ENCODE measurements around the gene OR8U1. TPM values are rescaled to one million over a fixed set of nuclear protein-coding genes. Genes with fewer than 3 reads are reported as not detected.
"Not testable (repeated sequence)": the region's sequence is repeated elsewhere in the genome, so short reads cannot be mapped to it uniquely, and the experiment has no call there.

OR8U1 gene
- total RNA-seq (2014; rRNA removed; shearing (Covaris generic)), result not detected in 2 replicates

DNA sequence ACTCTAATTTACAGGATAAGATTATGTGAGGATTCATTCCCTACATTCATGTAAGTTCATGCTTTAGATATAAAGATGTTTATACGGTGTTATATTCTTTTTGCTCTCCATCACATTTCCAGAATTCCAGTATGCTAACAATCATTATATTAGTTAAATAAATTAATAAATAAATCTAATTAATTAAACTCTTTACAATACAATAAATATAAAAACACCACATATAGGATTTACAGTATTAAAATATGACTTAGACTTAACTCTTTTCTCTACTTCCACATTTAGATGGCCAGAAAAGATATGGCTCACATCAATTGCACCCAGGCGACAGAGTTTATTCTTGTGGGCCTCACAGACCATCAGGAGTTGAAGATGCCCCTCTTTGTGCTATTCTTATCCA lies at the start of gene OR8U1:
TSS of gene OR8U1 (plus strand) at position 301 of the 400 bp plus-strand sequence. CDS start at position 301, 0 bp downstream.
- no peak for DNase-seq (ENCODE audit: low read depth)

DNA sequence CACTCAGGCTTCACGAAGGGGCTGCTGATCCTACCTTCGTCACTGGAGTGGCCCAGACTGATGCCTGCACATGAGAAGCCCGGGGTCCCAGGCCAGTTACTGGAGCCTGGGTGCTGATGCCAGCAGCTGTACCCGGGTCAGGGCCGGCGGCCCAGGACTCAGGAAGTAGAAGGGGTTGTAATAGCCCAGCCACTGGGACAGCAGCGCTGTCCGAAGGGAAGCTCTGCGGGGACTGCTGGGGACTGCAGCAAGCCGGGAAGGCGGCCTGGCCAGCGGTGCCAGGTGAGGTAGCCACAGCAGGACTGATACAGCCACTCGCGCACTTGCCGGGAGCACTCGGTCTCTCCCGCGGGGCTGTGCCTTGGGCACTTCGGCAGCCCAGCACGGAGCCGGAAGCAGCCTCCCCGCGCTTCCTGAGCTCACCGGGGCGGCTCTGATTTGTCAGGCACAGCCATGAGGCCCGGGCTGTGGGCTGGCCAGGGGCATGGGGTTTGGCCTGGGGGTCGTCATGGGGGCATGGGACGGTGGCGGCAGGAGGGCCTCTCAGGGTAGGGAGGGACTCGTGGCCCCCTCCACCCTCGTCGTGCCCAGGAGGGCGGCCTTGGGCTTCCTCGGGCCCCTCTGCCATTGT lies 43.4 kb upstream of the OR8U1 start:
- DNase-seq (ENCODE audit: low read depth), result no peak

DNA sequence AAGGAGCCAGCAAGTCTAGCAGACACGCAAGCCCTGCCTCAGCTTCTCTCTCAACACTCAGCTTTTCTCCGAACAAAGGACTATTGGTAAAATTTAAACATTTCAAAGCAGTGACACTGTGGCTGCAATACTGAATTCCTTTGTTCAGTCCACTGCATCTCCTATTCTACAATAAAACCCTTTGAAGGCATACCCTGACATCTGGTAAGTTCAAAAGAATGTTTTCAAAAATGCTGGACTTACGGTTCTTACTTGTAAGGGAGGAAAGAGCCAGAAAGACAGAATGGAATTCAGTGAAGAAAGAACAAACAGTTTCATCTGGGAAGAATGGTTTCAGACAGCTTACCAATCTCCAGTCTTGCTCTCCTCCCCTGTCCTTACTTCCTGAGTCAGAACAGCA lies 42.3 kb upstream of the OR8U1 start:
- no peak for DNase-seq (ENCODE audit: low read depth)

GRCh38 chr11:56340289-56340688 lies 35.1 kb upstream of the OR8U1 start:
- DNase-seq (ENCODE audit: low read depth), result no peak

GRCh38 chr11:56345739-56346138 lies 29.7 kb upstream of the OR8U1 start, which contains the start of gene OR8K1:
Gene OR8K1, plus strand, starts transcription at chr11:56346039. Its CDS starts 0 bp downstream, at chr11:56346039.
- no peak for DNase-seq (ENCODE audit: low read depth)

DNA sequence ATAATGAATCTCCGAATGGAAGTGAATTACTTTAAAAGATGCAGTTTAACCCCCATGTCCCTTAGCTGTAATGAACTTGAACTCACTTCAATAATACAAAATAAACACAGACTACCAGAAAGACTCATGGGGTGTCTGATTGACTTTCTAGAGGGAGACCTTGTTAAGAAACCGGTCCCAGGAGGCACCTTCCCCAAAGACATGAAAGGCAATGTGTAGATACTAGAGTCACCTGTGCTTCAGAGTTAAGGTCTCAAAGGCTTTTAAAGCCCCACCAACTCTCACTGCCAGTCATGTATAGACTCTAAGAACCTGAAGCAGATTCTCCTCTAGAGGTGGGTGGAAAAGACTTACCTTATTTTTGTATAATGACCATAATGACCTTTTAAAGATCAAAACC lies 21.4 kb upstream of the OR8U1 start, which contains the start of gene OR8J1:
TSS of gene OR8J1 (plus strand) at position 301 of the 400 bp plus-strand sequence. CDS start 5,956 bp downstream, outside the sequence.
- no peak for DNase-seq (ENCODE audit: low read depth)

DNA sequence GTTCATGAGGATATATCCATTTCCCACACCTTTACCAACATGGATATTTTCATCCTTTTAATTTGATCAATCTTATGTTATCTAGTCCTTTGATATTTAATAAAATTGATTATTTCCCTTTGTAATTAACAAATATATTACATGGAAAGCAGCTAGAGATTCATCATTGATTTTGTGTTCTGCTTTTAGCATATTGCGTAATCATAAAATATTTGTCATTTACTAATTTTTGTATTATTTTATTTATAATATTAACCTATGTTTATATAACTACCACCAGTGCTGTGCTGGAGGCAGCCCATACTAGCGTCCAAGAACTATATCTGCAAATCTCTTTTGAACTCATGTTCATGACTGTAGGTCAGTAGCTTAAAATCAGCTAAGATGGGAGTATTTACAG lies 4.7 kb downstream of the OR8U1 start:
- no peak for DNase-seq (ENCODE audit: low read depth)

DNA sequence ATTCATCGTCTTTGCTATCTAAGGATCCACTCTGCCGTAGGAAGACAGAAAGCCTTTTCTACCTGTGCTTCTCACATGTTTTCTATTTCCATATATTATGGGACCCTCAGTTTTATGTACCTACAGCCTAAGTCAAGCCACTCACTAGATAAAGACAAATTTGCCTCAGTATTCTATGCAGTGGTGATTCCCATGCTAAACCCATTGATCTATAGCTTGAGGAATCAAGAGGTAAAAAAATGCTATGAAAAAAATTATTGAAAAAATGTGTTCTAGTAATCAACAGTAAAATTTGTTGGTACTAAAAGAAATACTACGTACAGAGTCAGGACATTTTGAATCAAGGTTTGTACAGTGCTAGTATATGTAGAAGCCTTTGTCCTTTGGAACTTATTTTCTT lies 19.0 kb downstream of the OR8U1 start:
- DNase-seq (ENCODE audit: low read depth), result no peak

DNA sequence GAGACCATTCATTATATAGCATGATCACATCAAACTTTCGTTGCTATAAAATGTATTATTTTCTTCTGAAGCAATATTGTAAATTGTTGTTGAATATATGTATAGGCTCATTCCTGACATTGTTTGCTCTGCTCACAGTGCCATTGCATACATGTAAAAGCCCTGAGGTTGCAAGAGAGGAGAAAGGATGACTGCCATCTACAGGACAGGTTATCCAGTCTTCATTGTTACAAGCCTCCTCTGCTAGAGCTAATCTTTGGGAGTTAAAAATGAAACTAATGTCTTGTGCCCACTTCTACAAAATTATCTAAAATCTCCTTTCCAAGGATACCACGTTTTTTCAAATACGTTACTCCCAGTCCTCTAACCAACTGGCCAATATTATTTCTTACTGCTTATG lies 20.6 kb downstream of the OR8U1 start:
- no peak for DNase-seq (ENCODE audit: low read depth)

- not testable (repeated sequence) for DNase-seq (ENCODE audit: low read depth)
Measured at GRCh38 chr11:56401858-56402461, 26.5 kb downstream of the OR8U1 start.

DNA sequence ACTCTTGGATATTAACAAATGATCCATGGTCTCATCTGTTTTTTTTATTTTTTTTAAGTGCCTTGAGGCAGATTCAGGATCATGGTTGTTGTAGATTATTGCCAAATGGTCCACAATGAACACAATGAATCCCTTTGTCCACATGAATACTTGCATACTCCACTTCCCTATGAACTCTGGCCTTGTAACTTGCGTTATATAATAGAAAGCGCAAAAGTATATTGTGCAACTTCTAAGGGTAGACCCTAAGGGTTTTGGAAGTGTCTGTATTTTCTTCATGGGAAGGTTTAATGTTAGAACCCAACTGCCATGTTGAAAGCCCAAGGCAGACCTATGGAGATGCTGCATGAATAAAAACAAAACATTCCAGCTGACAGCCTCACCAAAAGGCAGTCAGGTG lies 29.0 kb downstream of the OR8U1 start:
- no peak for DNase-seq (ENCODE audit: low read depth)

GRCh38 chr11:56410801-56411200 lies 35.4 kb downstream of the OR8U1 start:
- no peak for DNase-seq (ENCODE audit: low read depth)

GRCh38 chr11:56412396-56412795 lies 37.0 kb downstream of the OR8U1 start, which contains the start of gene OR5AL1:
Gene OR5AL1, plus strand, starts transcription at chr11:56412696.
- no peak for DNase-seq (ENCODE audit: low read depth)

Other genes starting within 250 kb of the OR8U1 start
- not detected in 2 replicates for gene OR8J3, start 235.4 kb upstream of the OR8U1 start, total RNA-seq (2014; rRNA removed; shearing (Covaris generic))
- not detected in 2 replicates for gene OR8K5, start 215.3 kb upstream of the OR8U1 start, total RNA-seq (2014; rRNA removed; shearing (Covaris generic))
- not detected in 2 replicates for gene OR5J2, start 199.0 kb upstream of the OR8U1 start, total RNA-seq (2014; rRNA removed; shearing (Covaris generic))
- gene OR5T2, start 141.4 kb upstream of the OR8U1 start, total RNA-seq (2014; rRNA removed; shearing (Covaris generic)), result not detected in 2 replicates
- not detected in 2 replicates for gene OR5T3, start 123.4 kb upstream of the OR8U1 start, total RNA-seq (2014; rRNA removed; shearing (Covaris generic))
- not detected in 2 replicates for gene OR5T1, start 101.5 kb upstream of the OR8U1 start, total RNA-seq (2014; rRNA removed; shearing (Covaris generic))
- not detected in 2 replicates for gene OR8H1, start 83.4 kb upstream of the OR8U1 start, total RNA-seq (2014; rRNA removed; shearing (Covaris generic))
- gene OR8K3, start 60.5 kb upstream of the OR8U1 start, total RNA-seq (2014; rRNA removed; shearing (Covaris generic)), result not detected in 2 replicates
- not detected in 2 replicates for gene OR8K1, start 29.6 kb upstream of the OR8U1 start, total RNA-seq (2014; rRNA removed; shearing (Covaris generic))
- gene OR8J1, start 21.3 kb upstream of the OR8U1 start, total RNA-seq (2014; rRNA removed; shearing (Covaris generic)), result not detected in 2 replicates
- gene OR5AL1, start 37.1 kb downstream of the OR8U1 start, total RNA-seq (2014; rRNA removed; shearing (Covaris generic)), result not detected in 2 replicates
- not detected in 2 replicates for gene OR5M3, start 97.7 kb downstream of the OR8U1 start, total RNA-seq (2014; rRNA removed; shearing (Covaris generic))
- gene OR5M8, start 115.7 kb downstream of the OR8U1 start, total RNA-seq (2014; rRNA removed; shearing (Covaris generic)), result not detected in 2 replicates
- not detected in 2 replicates for gene OR5M11, start 167.6 kb downstream of the OR8U1 start, total RNA-seq (2014; rRNA removed; shearing (Covaris generic))
- gene OR5M10, start 202.1 kb downstream of the OR8U1 start, total RNA-seq (2014; rRNA removed; shearing (Covaris generic)), result not detected in 2 replicates
- not detected in 2 replicates for gene OR5M1, start 239.2 kb downstream of the OR8U1 start, total RNA-seq (2014; rRNA removed; shearing (Covaris generic))